ENCODE data around the gene ELOVL2. TPM values are rescaled to one million over a fixed set of nuclear protein-coding genes. Genes with fewer than 3 reads are reported as not detected.

Gene ELOVL2
- total RNA-seq (2014; rRNA removed; shearing (Covaris generic)), result 0.24 and 0.30 TPM in 2 replicates

GRCh38 chr6:11043961-11044711 is at the start of gene ELOVL2:
Gene ELOVL2, minus strand, starts transcription at chr6:11044305. Its CDS starts 75 bp downstream, at chr6:11044230.

Other genes with a start within 250 kb of the ELOVL2 start
- 0.05 and 0.11 TPM in 2 replicates for gene MAK, start 205.8 kb downstream of the ELOVL2 start, total RNA-seq (2014; rRNA removed; shearing (Covaris generic))
- gene GCM2, start 162.3 kb downstream of the ELOVL2 start, total RNA-seq (2014; rRNA removed; shearing (Covaris generic)), result not detected in 2 replicates
- gene SYCP2L, start 157.3 kb downstream of the ELOVL2 start, total RNA-seq (2014; rRNA removed; shearing (Covaris generic)), result 1.8 and 2.7 TPM in 2 replicates
- gene SMIM13, start 49.5 kb upstream of the ELOVL2 start, total RNA-seq (2014; rRNA removed; shearing (Covaris generic)), result 7.3 and 9.9 TPM in 2 replicates
- gene ERVFRD-1, start 67.4 kb upstream of the ELOVL2 start, total RNA-seq (2014; rRNA removed; shearing (Covaris generic)), result not detected in 2 replicates
- gene NEDD9, start 188.4 kb upstream of the ELOVL2 start, total RNA-seq (2014; rRNA removed; shearing (Covaris generic)), result 13.5 and 13.9 TPM in 2 replicates

All from A375 (cell line).